HFF-Myc (cell line): ENCODE measurements around the gene GNB3.

ENCODE experiments used
- DNase-seq: peaks from one replicate; pipeline ENCODE4 v3.0.0-alpha.2; 2011; ENCODE audit warnings: low read depth; ENCODE audit errors: extremely low read depth
- H3K4me3 ChIP-seq: replicated peaks from 2 replicates; pipeline ENCODE4 v1.5.1; 2011; ENCODE audit warnings: low read depth, mild to moderate bottlenecking, control low read depth, low read length
- TF ChIP-seq, protein P1 (sequence below): IDR thresholded peaks from 2 replicates; pipeline ENCODE4 v1.5.1; 2012; ENCODE audit warnings: mild to moderate bottlenecking, low read depth, low read length, control low read depth; ENCODE audit errors: missing control alignments

Gene GNB3

DNA sequence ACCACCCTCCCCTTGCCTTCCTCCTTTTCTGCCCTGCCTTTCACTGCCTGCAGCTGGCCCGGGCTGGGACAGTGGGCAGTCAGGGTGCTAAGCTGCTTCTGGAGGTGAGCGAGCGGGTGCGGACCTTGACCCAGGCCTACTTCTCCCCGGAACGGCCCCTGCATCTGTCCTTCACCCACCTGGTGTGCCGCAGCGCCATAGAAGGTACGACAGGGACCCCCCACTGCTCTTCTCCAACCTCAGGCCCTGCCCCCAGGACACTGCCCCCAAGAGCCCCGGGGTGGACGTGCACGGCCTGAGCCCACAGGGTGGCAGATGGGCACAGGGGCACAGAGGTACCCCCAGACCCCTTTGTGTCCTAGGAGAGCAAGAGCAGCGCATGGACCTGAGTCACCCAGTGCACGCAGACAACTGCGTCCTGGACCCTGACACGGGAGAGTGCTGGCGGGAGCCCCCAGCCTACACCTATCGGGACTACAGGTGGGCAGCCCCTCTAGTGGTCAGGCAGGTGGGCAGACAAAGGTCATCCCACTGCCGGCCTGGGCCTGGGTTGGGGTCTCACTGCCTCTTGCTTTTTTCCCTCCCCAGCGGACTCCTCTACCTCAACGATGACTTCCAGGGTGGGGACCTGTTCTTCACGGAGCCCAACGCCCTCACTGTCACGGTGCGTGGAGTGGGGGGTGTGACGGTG lies 3.2 kb upstream of the GNB3 start:
- TF ChIP-seq, protein P1, sequence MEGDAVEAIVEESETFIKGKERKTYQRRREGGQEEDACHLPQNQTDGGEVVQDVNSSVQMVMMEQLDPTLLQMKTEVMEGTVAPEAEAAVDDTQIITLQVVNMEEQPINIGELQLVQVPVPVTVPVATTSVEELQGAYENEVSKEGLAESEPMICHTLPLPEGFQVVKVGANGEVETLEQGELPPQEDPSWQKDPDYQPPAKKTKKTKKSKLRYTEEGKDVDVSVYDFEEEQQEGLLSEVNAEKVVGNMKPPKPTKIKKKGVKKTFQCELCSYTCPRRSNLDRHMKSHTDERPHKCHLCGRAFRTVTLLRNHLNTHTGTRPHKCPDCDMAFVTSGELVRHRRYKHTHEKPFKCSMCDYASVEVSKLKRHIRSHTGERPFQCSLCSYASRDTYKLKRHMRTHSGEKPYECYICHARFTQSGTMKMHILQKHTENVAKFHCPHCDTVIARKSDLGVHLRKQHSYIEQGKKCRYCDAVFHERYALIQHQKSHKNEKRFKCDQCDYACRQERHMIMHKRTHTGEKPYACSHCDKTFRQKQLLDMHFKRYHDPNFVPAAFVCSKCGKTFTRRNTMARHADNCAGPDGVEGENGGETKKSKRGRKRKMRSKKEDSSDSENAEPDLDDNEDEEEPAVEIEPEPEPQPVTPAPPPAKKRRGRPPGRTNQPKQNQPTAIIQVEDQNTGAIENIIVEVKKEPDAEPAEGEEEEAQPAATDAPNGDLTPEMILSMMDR: no peak
- DNase-seq: no peak
- no peak overlapping the region for H3K4me3 ChIP-seq

DNA sequence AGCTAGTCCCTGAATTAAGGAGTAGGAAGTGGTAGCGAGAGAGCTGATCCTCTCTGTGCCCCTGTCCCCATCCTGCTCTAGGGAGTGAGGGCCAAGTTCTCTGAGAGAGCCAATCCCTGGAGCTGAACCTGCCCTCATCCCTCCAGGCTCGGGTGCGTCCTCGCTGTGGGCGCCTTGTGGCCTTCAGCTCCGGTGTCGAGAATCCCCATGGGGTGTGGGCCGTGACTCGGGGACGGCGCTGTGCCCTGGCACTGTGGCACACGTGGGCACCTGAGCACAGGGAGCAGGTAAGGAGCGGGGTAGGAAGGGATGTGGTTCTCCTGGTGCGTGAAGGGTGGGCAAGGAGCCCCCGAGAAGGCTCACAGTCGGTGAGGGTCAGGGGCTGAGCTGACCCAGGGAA lies 1.9 kb upstream of the GNB3 start:
- no peak for DNase-seq
- H3K4me3 ChIP-seq: no peak overlapping the region
- TF ChIP-seq, protein P1: no peak

DNA sequence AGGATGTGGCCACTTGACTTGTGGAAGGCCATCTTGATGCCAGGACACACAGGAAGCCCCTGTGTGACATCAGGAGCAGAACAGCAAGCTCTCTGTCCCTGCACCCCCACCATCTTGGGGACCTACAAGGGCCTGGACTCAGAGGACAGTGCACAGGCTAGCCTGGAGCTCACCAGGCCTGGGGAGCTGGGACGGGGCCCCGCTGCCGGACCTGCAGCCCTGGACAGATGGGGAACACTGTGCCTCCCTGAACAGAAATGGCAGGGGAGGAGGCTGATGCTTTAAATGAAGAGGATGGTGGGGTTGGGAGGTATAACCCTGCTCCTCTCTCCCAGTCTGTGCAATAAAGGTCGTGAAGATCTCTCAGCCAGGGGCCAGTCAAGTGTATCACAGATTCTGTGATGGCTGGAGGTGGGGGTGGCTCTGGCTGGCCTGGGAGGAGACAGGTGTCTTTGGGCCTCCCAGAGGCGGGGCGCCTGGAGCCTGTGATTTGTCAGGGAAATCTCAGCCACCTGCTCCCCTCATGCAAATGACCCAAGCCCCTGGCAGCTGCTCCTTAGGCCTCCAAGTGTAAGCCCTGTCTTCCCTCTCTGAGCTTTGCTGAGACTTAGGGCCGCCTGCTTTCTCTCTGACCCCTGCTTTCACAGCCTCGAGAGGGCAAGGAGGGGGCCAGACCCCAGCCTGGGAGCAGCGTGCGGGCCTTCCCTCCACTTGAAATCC lies 1.1 kb upstream of the GNB3 start:
- TF ChIP-seq, protein P1: no peak
- no peak for DNase-seq
- H3K4me3 ChIP-seq: no peak overlapping the region

DNA sequence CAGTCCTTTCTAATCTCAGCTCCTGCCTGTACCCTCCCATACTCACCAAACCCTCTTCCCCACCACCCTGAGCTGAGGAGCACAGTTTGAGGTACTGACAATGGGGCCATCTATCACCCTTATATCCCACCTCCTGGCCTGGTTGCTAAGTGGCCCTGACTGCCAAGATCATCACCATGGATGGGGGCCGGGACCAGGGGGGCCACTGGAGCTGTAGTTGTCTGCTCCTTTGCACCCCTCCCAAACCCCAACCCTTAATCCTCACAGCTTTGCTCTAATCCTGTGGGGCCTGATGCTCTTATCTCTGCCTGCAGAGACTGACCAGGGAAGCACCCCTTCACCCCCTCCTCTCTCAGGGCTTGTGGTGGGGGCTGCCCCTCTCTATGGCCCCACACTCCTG lies 395 bp upstream of the GNB3 start:
- no peak for DNase-seq
- H3K4me3 ChIP-seq: no peak overlapping the region
- TF ChIP-seq, protein P1: no peak

DNA sequence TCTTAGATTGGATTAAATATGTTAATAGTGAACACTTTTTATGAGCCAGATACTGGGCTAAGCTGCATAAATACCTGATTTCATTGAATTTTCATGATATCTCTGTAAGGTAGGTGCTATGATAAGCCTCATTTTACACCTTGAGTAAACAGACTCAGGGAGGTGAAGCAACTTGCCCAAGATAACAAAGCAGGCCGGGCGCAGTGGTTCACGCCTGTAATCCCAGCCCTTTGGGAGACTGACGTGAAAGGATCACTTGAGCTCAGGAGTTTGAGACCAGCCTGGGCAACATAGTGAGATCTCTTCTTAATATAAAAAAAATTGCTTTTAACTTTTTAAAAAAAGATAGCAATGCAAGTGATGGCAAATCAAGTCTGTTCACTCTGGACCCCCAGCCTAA lies 1.4 kb downstream of the GNB3 start:
- no peak overlapping the region for H3K4me3 ChIP-seq
- DNase-seq: no peak
- TF ChIP-seq, protein P1: no peak

DNA sequence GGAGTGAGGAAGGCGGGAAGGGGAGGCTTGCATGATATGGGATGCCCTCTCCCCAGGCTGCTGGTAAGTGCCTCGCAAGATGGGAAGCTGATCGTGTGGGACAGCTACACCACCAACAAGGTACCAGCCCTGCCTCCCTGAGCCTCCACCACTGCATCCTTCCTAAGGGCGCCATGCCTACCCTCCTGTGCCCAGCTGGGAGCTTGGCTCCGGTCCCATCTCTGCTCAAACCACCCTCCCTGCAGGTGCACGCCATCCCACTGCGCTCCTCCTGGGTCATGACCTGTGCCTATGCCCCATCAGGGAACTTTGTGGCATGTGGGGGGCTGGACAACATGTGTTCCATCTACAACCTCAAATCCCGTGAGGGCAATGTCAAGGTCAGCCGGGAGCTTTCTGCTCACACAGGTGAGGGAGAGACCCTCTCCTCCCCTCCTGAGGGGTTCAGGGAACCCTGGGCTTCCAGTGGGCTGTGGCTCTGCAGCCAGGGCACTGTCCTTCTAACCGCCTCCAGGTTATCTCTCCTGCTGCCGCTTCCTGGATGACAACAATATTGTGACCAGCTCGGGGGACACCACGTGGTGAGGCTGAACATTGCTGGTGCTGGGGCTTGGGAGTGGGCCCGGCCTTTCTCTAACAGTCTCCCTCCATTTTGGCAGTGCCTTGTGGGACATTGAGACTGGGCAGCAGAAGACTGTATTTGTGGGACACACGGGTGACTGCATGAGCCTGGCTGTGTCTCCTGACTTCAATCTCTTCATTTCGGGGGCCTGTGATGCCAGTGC lies 2.6 kb downstream of the GNB3 start:
- TF ChIP-seq, protein P1: no peak
- H3K4me3 ChIP-seq: no peak overlapping the region
- no peak for DNase-seq
